Measurements from ENCODE around the gene PDX1. TPM values are rescaled to one million over a fixed set of nuclear protein-coding genes. Genes with fewer than 3 reads are reported as not detected.

PDX1 gene
- total and polyA plus RNA-seq, 2 of the 13 experiments (the other 11 are each of a cell fraction or from before 2014, with no cell fraction given) = 0.07 TPM; not detected in 1

DNA sequence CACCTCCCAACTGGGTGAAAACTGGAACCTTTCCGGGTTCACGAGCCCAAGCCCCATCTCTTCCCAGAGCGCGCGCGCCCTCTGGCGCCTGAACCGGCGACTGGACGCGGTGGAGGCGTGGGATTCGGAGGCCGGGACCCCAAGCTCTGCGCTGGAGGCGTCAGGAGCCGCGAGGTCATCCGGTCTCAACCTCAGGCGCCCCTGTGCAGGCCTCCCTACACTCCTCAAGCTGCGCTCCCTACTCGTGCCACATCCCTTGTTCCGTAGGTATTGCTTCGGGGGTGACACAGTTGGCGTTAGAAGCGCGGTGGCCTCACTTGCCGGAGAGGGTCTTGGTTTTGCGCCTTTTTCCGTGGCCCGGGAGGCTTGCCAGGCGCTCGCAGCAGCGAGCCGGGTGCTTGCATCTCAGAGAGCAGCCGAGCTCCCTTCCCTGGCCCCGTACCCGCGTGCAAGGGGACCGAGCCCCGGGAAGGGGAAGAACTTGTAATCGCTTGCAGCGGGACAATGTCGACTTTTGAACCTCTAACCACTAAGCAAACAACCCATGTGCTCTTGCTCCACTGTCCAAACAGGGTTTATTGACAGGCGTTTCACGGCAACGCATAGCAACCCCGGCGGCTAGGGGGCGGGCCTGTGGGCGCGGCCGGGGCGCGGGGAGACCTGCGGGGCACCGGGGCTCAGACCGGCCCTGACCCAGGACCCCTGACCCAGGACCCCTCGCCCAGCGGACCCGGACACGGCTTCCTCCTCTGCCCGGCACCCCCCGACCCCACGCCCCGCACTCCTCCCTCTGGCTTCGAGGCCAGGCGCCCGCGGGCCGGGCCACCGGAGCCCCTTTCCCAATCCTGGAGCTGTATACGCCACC lies 40.8 kb downstream of the PDX1 start (continued):
- TF ChIP-seq, protein P1, sequence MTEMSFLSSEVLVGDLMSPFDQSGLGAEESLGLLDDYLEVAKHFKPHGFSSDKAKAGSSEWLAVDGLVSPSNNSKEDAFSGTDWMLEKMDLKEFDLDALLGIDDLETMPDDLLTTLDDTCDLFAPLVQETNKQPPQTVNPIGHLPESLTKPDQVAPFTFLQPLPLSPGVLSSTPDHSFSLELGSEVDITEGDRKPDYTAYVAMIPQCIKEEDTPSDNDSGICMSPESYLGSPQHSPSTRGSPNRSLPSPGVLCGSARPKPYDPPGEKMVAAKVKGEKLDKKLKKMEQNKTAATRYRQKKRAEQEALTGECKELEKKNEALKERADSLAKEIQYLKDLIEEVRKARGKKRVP (CRISPR knock-in tag; IDR thresholded peaks at IDR 0.05) = 0 out of 4 replicates have a peak, but pooled peaks of 1 of the 2 experiments have one; percentile 58
- TF ChIP-seq RARA (CRISPR knock-in tag; IDR thresholded peaks at IDR 0.05) (peak; percentile 82), MIER3 (CRISPR knock-in tag; IDR thresholded peaks at IDR 0.05; ENCODE audit: borderline replicate concordance) (peak; percentile 93; the same call in 1 of the 2 replicates), ZBTB44 (CRISPR knock-in tag; IDR thresholded peaks at IDR 0.05) (no peak), ELF3 (CRISPR knock-in tag; IDR thresholded peaks at IDR 0.05) (peak; percentile 68), CREB1 (IDR thresholded peaks at IDR 0.05) (no peak), CREB1 (CRISPR knock-in tag; IDR thresholded peaks at IDR 0.05) (no peak), ZNF274 (CRISPR knock-in tag; IDR thresholded peaks at IDR 0.05) (no peak), IRX3 (CRISPR knock-in tag; IDR thresholded peaks at IDR 0.05; ENCODE audit: borderline replicate concordance, low read depth) (peak; percentile 79; the same call in 1 of the 2 replicates), DMTF1 (CRISPR knock-in tag; IDR thresholded peaks at IDR 0.05) (no peak), CHCHD3 (CRISPR knock-in tag; IDR thresholded peaks at IDR 0.05) (0 out of 2 replicates have a peak, but pooled peaks have one; percentile 75), ZNF75D (CRISPR knock-in tag; IDR thresholded peaks at IDR 0.05; ENCODE audit: borderline replicate concordance) (no peak), ZNF12 (CRISPR knock-in tag; IDR thresholded peaks at IDR 0.05) (peak; percentile 83), ZNF460 (CRISPR knock-in tag; IDR thresholded peaks at IDR 0.05; ENCODE audit: borderline replicate concordance) (no peak; the same call in 1 of the 2 replicates), KAT8 (CRISPR knock-in tag; IDR thresholded peaks at IDR 0.05) (peak; percentile 75; the same call in 1 of the 2 replicates), GTF2F1 (IDR thresholded peaks at IDR 0.05; ENCODE audit: low read length) (no peak), ZFP36L2 (CRISPR knock-in tag; IDR thresholded peaks at IDR 0.05) (no peak), IRF2 (CRISPR knock-in tag; IDR thresholded peaks at IDR 0.05) (peak; percentile 68), SKI (IDR thresholded peaks at IDR 0.05; ENCODE audit: partially characterized antibody) (peak; percentile 44), ZNF513 (CRISPR knock-in tag; conservative IDR thresholded peaks at IDR 0.05) (no peak)
- TF ChIP-seq, protein P2, sequence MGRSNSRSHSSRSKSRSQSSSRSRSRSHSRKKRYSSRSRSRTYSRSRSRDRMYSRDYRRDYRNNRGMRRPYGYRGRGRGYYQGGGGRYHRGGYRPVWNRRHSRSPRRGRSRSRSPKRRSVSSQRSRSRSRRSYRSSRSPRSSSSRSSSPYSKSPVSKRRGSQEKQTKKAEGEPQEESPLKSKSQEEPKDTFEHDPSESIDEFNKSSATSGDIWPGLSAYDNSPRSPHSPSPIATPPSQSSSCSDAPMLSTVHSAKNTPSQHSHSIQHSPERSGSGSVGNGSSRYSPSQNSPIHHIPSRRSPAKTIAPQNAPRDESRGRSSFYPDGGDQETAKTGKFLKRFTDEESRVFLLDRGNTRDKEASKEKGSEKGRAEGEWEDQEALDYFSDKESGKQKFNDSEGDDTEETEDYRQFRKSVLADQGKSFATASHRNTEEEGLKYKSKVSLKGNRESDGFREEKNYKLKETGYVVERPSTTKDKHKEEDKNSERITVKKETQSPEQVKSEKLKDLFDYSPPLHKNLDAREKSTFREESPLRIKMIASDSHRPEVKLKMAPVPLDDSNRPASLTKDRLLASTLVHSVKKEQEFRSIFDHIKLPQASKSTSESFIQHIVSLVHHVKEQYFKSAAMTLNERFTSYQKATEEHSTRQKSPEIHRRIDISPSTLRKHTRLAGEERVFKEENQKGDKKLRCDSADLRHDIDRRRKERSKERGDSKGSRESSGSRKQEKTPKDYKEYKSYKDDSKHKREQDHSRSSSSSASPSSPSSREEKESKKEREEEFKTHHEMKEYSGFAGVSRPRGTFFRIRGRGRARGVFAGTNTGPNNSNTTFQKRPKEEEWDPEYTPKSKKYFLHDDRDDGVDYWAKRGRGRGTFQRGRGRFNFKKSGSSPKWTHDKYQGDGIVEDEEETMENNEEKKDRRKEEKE (IDR thresholded peaks at IDR 0.05) = no peak
